ENCODE measurements around the gene KLHL13. TPM values are rescaled to one million over a fixed set of nuclear protein-coding genes. Genes with fewer than 3 reads are reported as not detected.
"Not testable (repeated sequence)": the region's sequence is repeated elsewhere in the genome, so short reads cannot be mapped to it uniquely, and the experiment has no call there.

Gene KLHL13
- polyA plus RNA-seq, 12 donors = 27.8 to 80.6 (median 65.5) TPM; not detected in 1

GRCh38 chrX:117996918-117997480, 119.6 kb downstream of the KLHL13 start:
- no peak for DNase-seq

DNA sequence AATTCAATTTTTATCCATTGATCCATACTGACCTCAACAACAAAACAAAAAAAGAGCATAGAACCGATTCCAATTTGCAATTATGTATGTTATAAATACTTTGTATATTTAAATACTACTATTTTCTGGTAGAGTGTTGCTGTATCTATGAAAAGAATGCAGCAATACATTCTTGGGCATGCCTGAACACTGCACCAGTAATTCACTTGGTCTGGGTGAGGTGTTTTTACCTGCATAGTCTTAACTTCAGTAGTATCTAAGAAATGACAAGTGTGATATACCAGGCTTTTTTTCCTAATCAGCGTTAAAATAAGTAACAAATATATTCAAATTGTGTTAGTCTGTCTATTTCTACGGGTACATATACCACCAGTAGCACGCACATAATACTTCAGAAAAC, 120.2 kb downstream of the KLHL13 start:
- no peak for DNase-seq

DNA sequence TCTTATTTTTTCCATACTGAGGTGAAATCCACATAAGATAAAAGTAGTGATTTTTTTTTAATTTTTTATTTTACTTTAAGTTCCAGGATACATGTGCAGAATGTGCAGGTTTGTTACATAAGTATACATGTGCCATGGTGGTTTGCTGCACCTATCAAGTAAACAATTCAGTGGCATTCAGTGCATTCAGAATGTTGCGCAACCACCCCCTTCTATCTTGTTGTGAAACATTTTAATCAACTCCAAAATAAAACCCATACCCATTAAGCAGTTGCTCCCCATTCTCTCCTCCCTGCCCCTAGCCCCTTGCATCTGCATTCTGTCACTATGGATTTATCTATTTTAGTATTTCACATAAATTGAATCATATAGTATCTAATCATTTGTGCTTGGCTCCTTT, 121.2 kb downstream of the KLHL13 start:
- DNase-seq = no peak

GRCh38 chrX:117992192-117992723, 124.4 kb downstream of the KLHL13 start:
- DNase-seq = no peak

DNA sequence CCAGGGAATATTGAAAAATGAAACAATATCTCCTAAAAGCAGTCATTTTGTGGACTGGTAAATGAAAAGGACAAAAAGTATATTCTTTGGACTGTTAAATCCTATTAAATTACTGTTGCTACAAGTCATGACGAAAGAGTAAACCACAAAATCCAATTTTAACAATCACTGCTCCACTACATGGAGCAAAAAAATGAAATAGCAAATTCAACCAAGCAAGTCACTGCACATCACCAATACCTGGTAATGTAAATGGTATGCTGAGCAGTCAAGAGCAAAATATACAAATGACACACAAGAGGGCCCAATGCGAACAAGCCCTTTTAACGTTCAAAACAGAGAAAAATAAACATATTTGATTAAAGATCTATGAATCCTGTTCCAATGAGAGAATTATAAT, 126.2 kb downstream of the KLHL13 start:
- no peak for DNase-seq

- DNase-seq = no peak
Observed at GRCh38 chrX:117989512-117989911, 127.1 kb downstream of the KLHL13 start.

GRCh38 chrX:117987373-117987772, 129.2 kb downstream of the KLHL13 start:
- no peak for DNase-seq

DNA sequence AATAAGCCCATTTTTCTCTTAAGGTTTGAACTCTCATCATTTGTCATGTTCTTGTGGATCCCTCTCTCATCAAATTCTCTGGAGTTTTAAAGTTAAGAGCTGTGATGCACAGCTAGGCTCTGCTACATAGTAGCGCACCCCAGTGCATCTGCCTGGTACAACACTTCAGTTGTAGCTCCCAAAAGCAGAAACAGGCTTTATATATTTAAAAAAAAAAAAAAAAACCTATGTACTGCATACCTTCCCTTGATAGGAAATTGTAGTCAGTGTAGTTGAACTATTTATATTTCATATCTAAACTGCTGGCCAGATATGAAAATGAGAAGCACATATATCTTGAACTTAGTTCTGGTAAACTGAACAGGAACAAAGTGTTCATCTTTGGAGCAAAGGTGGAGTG, 131.4 kb downstream of the KLHL13 start:
- DNase-seq = no peak

DNA sequence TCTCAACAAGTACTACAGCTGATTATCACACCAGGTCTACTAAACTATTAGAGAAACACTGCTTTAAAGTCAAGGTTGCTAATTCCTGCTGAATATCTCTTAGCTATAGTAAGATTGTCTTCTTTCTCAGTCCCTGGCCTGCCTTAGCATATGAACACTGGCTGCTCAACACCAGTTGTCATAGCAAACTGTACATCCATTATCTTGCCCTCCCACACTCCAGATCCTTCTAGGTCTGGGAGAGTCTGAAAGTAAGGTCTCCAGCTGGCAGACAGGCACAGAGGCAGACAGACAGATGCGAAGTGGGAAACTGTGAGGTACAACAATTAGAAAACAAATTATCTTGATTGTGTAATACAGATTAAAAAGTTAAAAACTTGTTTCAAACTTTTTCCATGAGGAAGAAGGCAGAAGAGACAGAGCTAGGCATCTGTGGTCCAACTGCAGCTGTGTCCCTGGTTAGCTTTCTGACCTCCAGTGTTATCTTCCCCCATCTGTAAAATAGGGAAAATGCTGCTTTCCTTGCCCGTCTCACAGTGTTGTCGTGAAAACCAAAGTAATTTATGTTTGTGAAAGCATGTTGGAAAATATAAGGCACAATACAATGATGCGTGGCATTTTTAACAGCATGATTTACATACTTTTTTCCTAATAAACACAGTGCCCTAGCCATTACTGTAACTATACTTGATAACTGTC, 133.8 kb downstream of the KLHL13 start:
- DNase-seq = no peak

- no peak for DNase-seq
Observed at GRCh38 chrX:117978402-117978801, 138.2 kb downstream of the KLHL13 start.

DNA sequence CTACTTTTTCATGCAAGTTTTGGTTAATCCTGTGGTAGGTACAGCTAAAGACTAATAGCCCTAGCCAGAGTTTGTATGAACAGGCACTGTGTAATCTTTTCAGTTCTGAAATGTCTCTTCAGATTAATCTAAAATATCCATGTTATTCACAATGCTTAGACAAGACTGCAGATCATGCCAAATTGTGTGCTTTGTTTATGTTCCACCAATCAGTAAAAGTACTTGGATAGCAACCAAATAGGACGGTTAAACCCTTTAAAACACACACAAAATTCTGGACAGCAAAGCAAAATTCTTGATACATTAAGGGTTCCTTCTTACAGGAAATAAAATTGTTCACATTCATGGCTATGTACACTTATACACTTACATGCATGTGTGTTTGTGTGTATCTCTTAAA, 139.1 kb downstream of the KLHL13 start:
- DNase-seq = no peak

DNA sequence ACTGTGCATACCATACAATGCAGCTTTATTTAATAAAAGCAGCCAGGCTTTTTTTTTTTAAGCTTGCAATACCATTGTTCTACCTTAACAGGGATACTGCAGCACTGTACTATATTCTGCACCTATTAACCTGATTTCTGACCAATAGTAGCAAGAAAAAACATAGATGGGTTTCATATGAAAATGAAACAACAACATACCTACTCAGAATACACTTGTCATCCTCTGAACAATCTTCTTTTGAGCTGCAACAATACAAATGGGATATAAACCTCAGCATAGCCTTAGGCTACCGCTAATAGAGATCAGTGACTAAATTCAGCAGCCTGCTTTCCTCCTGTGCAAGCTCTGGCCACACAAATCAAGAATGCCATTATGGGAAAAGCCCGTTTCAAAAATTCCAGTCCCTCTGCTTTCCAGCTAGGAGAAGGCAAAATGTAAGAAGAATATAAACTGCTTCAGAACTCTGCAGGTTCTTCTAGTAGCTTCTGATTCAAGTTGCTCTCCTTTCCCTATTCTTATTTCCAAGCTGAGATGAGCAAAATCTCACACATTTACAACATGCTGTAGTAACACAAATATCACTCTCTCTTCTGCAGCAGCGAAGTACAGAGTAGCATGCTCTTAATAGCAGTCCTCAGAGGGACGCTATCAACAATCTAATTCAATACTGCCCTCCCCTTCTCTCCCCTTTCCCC, 143.4 kb downstream of the KLHL13 start:
- DNase-seq = no peak

- DNase-seq = no peak
Observed at GRCh38 chrX:117972711-117973109, 143.9 kb downstream of the KLHL13 start.

DNA sequence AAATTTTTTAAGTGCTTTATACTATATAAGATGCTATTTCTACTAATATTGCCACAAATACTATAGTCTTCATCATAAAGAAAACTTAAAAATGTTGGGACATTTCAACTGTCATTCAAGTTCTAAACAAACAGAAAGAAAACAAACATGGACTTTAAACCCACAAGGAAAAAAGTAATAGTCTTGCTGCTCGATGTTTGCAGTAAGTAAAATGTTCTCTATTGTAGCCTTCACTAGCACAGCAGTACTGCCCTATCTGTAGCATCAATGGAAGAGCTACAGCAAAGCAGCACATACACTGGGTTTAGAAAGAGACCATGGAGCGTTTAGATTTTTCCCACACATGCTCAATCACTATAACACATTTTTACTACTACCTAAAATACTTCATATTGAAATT, 146.8 kb downstream of the KLHL13 start:
- DNase-seq = no peak

GRCh38 chrX:117969328-117969727, 147.3 kb downstream of the KLHL13 start:
- no peak for DNase-seq

- DNase-seq = no peak
Observed at GRCh38 chrX:117959045-117959444, 157.6 kb downstream of the KLHL13 start.

DNA sequence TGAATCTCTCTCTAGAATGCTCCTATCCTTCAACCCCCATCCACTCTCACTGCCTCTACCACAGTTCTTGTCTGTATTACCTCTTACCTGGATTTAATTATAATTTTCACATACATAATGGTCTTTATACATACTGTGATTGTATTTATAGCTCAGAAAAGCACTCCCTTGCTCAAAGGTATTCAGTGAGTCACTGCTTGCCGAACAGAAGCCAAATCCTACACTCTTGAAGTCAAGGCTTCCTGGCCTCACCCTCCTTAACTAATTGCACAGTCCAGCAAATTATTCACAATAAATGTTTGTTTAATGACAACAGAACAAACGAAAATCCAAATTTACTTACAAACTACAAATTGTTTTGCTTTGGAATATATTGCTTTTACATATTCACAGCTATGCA, 159.5 kb downstream of the KLHL13 start:
- no peak for DNase-seq

- DNase-seq = not testable (repeated sequence)
Observed at GRCh38 chrX:117939296-117939695, 177.3 kb downstream of the KLHL13 start.

- DNase-seq = no peak
Observed at GRCh38 chrX:117936118-117936517, 180.5 kb downstream of the KLHL13 start.

GRCh38 chrX:117930116-117930515, 186.5 kb downstream of the KLHL13 start:
- DNase-seq = not testable (repeated sequence)

DNA sequence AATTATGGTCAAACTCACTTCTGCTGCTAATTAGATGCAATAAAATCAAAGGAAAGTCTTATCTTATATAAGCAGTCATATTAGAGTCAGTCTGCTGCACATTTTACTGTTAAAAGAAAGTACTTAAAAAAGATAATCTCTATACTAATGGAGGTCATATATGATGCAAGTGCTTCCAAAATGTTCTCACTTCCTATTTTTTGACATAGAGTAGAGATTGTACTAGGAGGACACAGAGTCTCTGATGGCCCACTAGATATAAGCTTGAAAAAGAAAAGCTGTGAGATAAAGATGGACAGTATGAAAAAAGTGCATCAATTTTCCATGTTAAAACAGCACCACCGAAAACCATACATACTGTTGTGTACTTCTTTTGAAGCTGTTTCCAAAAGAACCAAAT, 196.9 kb downstream of the KLHL13 start:
- no peak for DNase-seq

- DNase-seq = no peak
Observed at GRCh38 chrX:117910216-117910615, 206.4 kb downstream of the KLHL13 start.

GRCh38 chrX:117898226-117898625, 218.4 kb downstream of the KLHL13 start:
- DNase-seq = no peak
